GM12801 (cell line): ENCODE measurements around the gene STAB1.

ENCODE experiments used
- CTCF ChIP-seq: IDR thresholded peaks from one replicate; pipeline ENCODE4 v1.5.1; 2011; ENCODE audit warnings: control low read depth; ENCODE audit not compliant: insufficient read length; ENCODE audit errors: extremely low read depth

Gene STAB1

GRCh38 chr3:52529376-52530333, 34.5 kb downstream of the STAB1 start:
- no peak for TF ChIP-seq CTCF

GRCh38 chr3:52530918-52531826, 36.0 kb downstream of the STAB1 start:
- TF ChIP-seq CTCF, result no peak

GRCh38 chr3:52531860-52532516, 36.9 kb downstream of the STAB1 start:
- no peak for TF ChIP-seq CTCF

GRCh38 chr3:52532517-52532837, 37.3 kb downstream of the STAB1 start:
- TF ChIP-seq CTCF, result no peak

GRCh38 chr3:52532838-52533622, 37.9 kb downstream of the STAB1 start:
- no peak for TF ChIP-seq CTCF

GRCh38 chr3:52533623-52534280, 38.6 kb downstream of the STAB1 start, which contains the start of gene NT5DC2:
Gene NT5DC2, minus strand, starts transcription at chr3:52533857. Its CDS starts 120 bp downstream, at chr3:52533737.
- TF ChIP-seq CTCF, result no peak
